K562 (cell line): ENCODE results near the gene PTP4A2. TPM values are rescaled to one million over a fixed set of nuclear protein-coding genes. Genes with fewer than 3 reads are reported as not detected.
A peak's percentile ranks its signal among the peaks of the same experiment; 100 is the strongest.

Experiments used
- BRF1 ChIP-seq: IDR thresholded peaks from 3 replicates; pipeline ENCODE4 v1.6.1; 2011; ENCODE audit warnings: borderline replicate concordance, mild to moderate bottlenecking; ENCODE audit not compliant: insufficient read length; ENCODE audit errors: extremely low read depth
- CCAR2 ChIP-seq: fragments of 200-400 bp; formaldehyde crosslinking; IDR thresholded peaks from 2 replicates; pipeline ENCODE4 v1.6.1; 2017; ENCODE audit warnings: mild to moderate bottlenecking, low read depth, low read length
- CREM ChIP-seq: IDR thresholded peaks from 2 replicates; pipeline ENCODE4 v1.6.1; 2014; ENCODE audit warnings: antibody characterized with exemption, low read depth
- CXXC5 ChIP-seq: fragments of 250-450 bp; sonication (Bioruptor Pico); IDR thresholded peaks from 2 replicates; pipeline ENCODE4 v1.8.0; 2022; ENCODE audit warnings: inconsistent platforms, mild to moderate bottlenecking, moderate library complexity
- GABPB1 ChIP-seq: sonication (generic); formaldehyde crosslinking; IDR thresholded peaks from 2 replicates; pipeline ENCODE4 v1.8.0; 2022; ENCODE audit warnings: mild to moderate bottlenecking, missing genetic modification reagents
- HIVEP1 ChIP-seq: fragments of 250-450 bp; sonication (Bioruptor Pico); IDR thresholded peaks from 2 replicates; pipeline ENCODE4 v1.4.0; 2020; ENCODE audit warnings: mild to moderate bottlenecking
- HLTF ChIP-seq: fragments of 450-650 bp; IDR thresholded peaks from 2 replicates; pipeline ENCODE4 v1.6.1; 2016
- KAT8 ChIP-seq: fragments of 450-650 bp; IDR thresholded peaks from 2 replicates; pipeline ENCODE4 v1.6.1; 2016; ENCODE audit warnings: low read depth, mild to moderate bottlenecking
- L3MBTL2 ChIP-seq: fragments of 450-650 bp; IDR thresholded peaks from 2 replicates; pipeline ENCODE4 v1.6.1; 2016; ENCODE audit warnings: mild to moderate bottlenecking, moderate library complexity
- NFATC3 ChIP-seq: fragments of 450-650 bp; IDR thresholded peaks from 2 replicates; pipeline ENCODE4 v1.6.1; 2017; ENCODE audit warnings: mild to moderate bottlenecking
- PTBP1 ChIP-seq: fragments of 200-400 bp; formaldehyde crosslinking; IDR thresholded peaks from 2 replicates; pipeline ENCODE4 v1.6.1; 2017; ENCODE audit warnings: low read depth, low read length
- SAFB ChIP-seq: fragments of 200-400 bp; formaldehyde crosslinking; IDR thresholded peaks from 2 replicates; pipeline ENCODE4 v1.6.1; 2017; ENCODE audit warnings: low read depth, low read length, borderline replicate concordance
- SRSF1 ChIP-seq: fragments of 200-400 bp; formaldehyde crosslinking; IDR thresholded peaks from 2 replicates; pipeline ENCODE4 v1.6.1; 2017; ENCODE audit warnings: mild to moderate bottlenecking, low read depth, low read length, moderate library complexity
- STAG1 ChIP-seq: sonication (generic); formaldehyde crosslinking; IDR thresholded peaks from 2 replicates; pipeline ENCODE4 v1.5.0; 2020; ENCODE audit warnings: missing genetic modification reagents, borderline replicate concordance
- TEAD1 ChIP-seq, 2 experiments: fragments of 450-650 bp in 1 of 2; sonication (generic) in 1 of 2; formaldehyde crosslinking; IDR thresholded peaks; 2 replicates each; pipeline versions ENCODE4 v1.4.0 to v1.8.0; 2020 to 2022; ENCODE audit warnings: mild to moderate bottlenecking in 2 of 2, missing genetic modification reagents in 1 of 2
- ZC3H11A ChIP-seq: IDR thresholded peaks from 2 replicates; pipeline ENCODE4 v1.6.1; 2012; ENCODE audit warnings: low read depth, low read length, improper control_type of control experiment
- ZFX ChIP-seq: sonication (generic); formaldehyde crosslinking; IDR thresholded peaks from 2 replicates; pipeline ENCODE4 v1.8.0; 2022; ENCODE audit warnings: mild to moderate bottlenecking, missing genetic modification reagents, moderate library complexity
- ZNF143 ChIP-seq: sonication (generic); formaldehyde crosslinking; IDR thresholded peaks from 2 replicates; pipeline ENCODE4 v1.9.0; 2022; ENCODE audit warnings: mild to moderate bottlenecking, missing genetic modification reagents
- ZNF586 ChIP-seq: fragments of 450-650 bp; formaldehyde crosslinking; conservative IDR thresholded peaks from 2 replicates; pipeline ENCODE4 v1.4.0; 2020; ENCODE audit warnings: mild to moderate bottlenecking, moderate library complexity
- ZNF644 ChIP-seq: fragments of 200-800 bp; sonication (Bioruptor generic); IDR thresholded peaks from 2 replicates; pipeline ENCODE4 v1.6.1; 2016; ENCODE audit warnings: low read depth, missing genetic modification characterization, missing compliant biosample characterization
- ZNF699 ChIP-seq: fragments of 250-450 bp; sonication (Bioruptor Pico); IDR thresholded peaks from 2 replicates; pipeline ENCODE4 v1.8.0; 2021; ENCODE audit warnings: mild to moderate bottlenecking, moderate library complexity; ENCODE audit not compliant: insufficient replicate concordance
- ZNF717 ChIP-seq: fragments of 250-450 bp; sonication (Bioruptor Pico); IDR thresholded peaks from 2 replicates; pipeline ENCODE4 v1.5.0; 2021
- ZNF76 ChIP-seq: fragments of 250-450 bp; sonication (Bioruptor Pico); IDR thresholded peaks from 2 replicates; pipeline ENCODE4 v1.4.0; 2020; ENCODE audit warnings: mild to moderate bottlenecking, moderate library complexity, borderline replicate concordance
- polyA plus RNA-seq, 8 experiments: library from polyadenylated mRNA; depleted of rRNA in 4 of 8; stranded (reverse) in 5 of 8; unstranded in 3 of 8; fragments of >200 nt; fragmentation: Nextera tagmentation in 2 of 8; fragmentation: Illumina TruSeq in 1 of 8; extraction: Ambion mirVana in 2 of 8; extraction: Trizol in 1 of 8; gene quantifications; 2 replicates each; pipeline versions ENCODE4 v1.2.1 to v1.2.3, GENCODE V29; 2011 to 2014; ENCODE audit warnings: inconsistent platforms in 1 of 8, missing spikeins in 1 of 8
- total RNA-seq, 7 experiments: library from RNA; depleted of rRNA in 6 of 7; stranded (reverse); fragments of >200 nt in 6 of 7; fragmentation: Illumina TruSeq in 2 of 7; extraction: Trizol in 2 of 7; gene quantifications; 2 replicates each; pipeline versions ENCODE4 v1.2.1 to v1.2.3, GENCODE V29; 2011 to 2021; ENCODE audit warnings: low replicate concordance in 1 of 7
- TF ChIP-seq, protein P1 (sequence below): sonication (generic); formaldehyde crosslinking; IDR thresholded peaks from 2 replicates; pipeline ENCODE4 v1.8.0; 2022; ENCODE audit warnings: missing genetic modification reagents, mild to moderate bottlenecking, borderline replicate concordance
- TF ChIP-seq, protein P2 (sequence below): fragments of 250-450 bp; sonication (Bioruptor Pico); IDR thresholded peaks from 2 replicates; pipeline ENCODE4 v1.5.0; 2021; ENCODE audit warnings: mild to moderate bottlenecking, moderate library complexity

The PTP4A2 gene
- total and polyA plus RNA-seq, 9 of the 15 experiments (the other 6 are each of a cell fraction or from before 2014, with no cell fraction given): 197 to 870 (median 480) TPM

DNA sequence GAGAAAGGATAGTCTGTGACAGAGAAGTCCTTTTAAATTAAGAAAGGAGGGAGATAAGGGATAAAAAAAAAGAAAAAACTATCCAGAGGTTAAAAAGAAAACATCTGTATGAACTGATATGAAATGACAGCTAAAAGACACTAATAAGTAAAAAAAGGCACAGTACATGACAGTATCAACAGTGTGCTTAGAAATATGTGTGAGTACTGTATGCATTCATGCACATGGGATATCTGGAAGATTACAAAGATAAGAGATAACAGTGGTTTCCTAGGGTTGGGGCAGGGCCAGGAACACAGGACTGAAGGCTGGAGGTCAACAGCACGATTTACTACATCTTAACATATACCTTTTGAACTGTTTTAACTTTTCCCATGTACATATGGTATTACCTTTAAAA lies 13.3 kb downstream of the PTP4A2 start (continued):
- TF ChIP-seq, protein P1, sequence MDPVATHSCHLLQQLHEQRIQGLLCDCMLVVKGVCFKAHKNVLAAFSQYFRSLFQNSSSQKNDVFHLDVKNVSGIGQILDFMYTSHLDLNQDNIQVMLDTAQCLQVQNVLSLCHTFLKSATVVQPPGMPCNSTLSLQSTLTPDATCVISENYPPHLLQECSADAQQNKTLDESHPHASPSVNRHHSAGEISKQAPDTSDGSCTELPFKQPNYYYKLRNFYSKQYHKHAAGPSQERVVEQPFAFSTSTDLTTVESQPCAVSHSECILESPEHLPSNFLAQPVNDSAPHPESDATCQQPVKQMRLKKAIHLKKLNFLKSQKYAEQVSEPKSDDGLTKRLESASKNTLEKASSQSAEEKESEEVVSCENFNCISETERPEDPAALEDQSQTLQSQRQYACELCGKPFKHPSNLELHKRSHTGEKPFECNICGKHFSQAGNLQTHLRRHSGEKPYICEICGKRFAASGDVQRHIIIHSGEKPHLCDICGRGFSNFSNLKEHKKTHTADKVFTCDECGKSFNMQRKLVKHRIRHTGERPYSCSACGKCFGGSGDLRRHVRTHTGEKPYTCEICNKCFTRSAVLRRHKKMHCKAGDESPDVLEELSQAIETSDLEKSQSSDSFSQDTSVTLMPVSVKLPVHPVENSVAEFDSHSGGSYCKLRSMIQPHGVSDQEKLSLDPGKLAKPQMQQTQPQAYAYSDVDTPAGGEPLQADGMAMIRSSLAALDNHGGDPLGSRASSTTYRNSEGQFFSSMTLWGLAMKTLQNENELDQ: no peak
- no peak for TF ChIP-seq ZNF644 (tag)
- no peak for TF ChIP-seq CXXC5 (CRISPR knock-in tag)
- no peak for TF ChIP-seq ZNF717 (CRISPR knock-in tag)
- no peak for TF ChIP-seq GABPB1
- no peak for TF ChIP-seq SRSF1
- no peak for TF ChIP-seq ZNF76 (CRISPR knock-in tag)
- TF ChIP-seq, protein P2, sequence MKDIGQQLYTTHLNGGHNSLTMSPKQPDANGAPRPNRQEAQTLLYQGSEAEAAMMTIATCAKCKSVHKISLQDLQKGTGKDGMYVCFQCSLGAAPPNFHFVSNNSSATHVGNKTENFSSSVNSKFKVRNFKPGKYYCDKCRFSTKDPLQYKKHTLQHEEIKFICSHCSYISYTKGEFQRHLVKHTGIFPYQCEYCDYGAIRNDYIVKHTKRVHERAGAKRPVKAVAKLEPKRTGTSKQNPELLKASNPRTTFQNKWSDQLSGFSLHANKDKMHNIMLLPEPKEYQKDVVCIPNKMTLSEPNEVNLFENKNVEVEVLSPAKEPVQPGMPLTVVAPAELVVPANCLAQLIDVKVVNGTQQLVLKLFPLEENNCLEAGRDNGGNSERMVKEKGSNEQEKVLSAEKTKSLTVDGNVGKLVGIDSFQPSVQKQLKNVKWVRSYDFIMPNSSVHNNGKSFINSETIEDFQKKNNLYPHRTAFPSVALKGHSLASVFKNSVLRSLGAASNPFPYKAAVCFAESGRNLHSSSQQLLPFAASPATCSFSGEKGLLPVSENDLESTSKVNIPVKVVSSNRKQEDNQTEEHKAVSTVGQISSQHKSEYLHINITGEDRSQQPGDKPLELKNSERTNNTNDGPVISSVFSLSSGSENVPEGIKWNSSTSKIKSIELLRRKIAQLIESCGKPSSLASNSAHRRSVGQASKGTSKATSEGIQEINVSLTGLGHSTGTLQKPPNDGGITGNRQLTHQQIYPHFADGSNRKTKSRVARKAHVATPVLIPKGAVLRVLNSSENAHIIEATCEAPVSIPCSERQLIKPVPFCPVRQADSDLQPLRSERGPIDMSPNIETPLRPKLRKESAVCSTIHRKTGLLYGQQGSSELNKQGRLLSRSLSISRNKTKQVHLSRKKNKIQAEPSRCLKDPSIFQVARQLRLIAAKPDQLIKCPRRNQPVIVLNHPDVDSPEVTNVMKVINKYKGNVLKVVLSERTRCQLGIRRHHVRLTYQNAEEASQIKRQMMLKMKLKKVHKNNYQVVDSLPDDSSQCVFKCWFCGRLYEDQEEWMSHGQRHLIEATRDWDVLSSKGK (CRISPR knock-in tag): no peak
- TF ChIP-seq SAFB: no peak
- 0 out of 4 replicates have a peak, but pooled peaks of 1 of the 2 experiments have one; percentile 18 for TF ChIP-seq TEAD1 (CRISPR knock-in tag; IDR thresholded peaks at IDR 0.05)
- TF ChIP-seq ZFX (CRISPR knock-in tag): no peak
- TF ChIP-seq L3MBTL2: no peak
- no peak for TF ChIP-seq CREM
- no peak for TF ChIP-seq HIVEP1
- no peak for TF ChIP-seq ZNF143 (CRISPR knock-in tag)
- no peak for TF ChIP-seq ZNF699 (CRISPR knock-in tag)
- no peak for TF ChIP-seq PTBP1
- TF ChIP-seq ZC3H11A: no peak
- no peak for TF ChIP-seq STAG1
- TF ChIP-seq CCAR2: no peak
- 0 out of 2 replicates have a peak, but pooled peaks have one; percentile 69 for TF ChIP-seq NFATC3
- TF ChIP-seq KAT8: no peak
- no peak for TF ChIP-seq BRF1
- no peak for TF ChIP-seq ZNF586 (CRISPR knock-in tag)
- TF ChIP-seq HLTF: no peak
